Mucosa of descending colon (tissue), 3 donors: ENCODE data around the gene UNC50. TPM values are rescaled to one million over a fixed set of nuclear protein-coding genes. Genes with fewer than 3 reads are reported as not detected.

Experiments used
- ATAC-seq: fragments of 200-7000 bp; cut with Tn5 transposase; one replicate; pipeline ENCODE4 v1.9.1; 2020; ENCODE audit warnings: mild to moderate bottlenecking, moderate library complexity
- DNase-seq, 3 donors: peaks; one replicate each; pipeline ENCODE4 v3.0.0-alpha.2; 2020
- H3K36me3 ChIP-seq: fragments of 200-600 bp; one replicate; pipeline ENCODE4 v1.8.0; 2021; ENCODE audit warnings: low read depth, mild to moderate bottlenecking
- H3K4me1 ChIP-seq: fragments of 200-600 bp; one replicate; pipeline ENCODE4 v1.8.0; 2021; ENCODE audit warnings: low read depth, mild to moderate bottlenecking
- H3K4me3 ChIP-seq: fragments of 200-600 bp; one replicate; pipeline ENCODE4 v1.8.0; 2021; ENCODE audit warnings: mild to moderate bottlenecking
- H3K9me3 ChIP-seq: fragments of 200-600 bp; one replicate; pipeline ENCODE4 v1.8.0; 2021; ENCODE audit warnings: mild to moderate bottlenecking
- intact Hi-C, 2 donors: fragments of 100-400 bp; cut with DNase I in 1 of 2; cut with micrococcal nuclease in 1 of 2; formaldehyde crosslinking; loops; one replicate each; pipeline versions ENCODE4 v1.11.0 to v1.11.1; 2022; cut with DNase I, micrococcal nuclease
- total RNA-seq, 3 donors: library from RNA; stranded (reverse); fragmentation: NEBNext Ultra II Directional in 2 of 3; extraction: Animal tissue kit (Norgen Biotek cat#: 25700) in 2 of 3; gene quantifications; one replicate each; pipeline versions ENCODE4 v1.2.1 to v1.2.4, GENCODE V29; 2021 to 2023
- TF ChIP-seq, protein P1 (sequence below): fragments of 200-600 bp; IDR thresholded peaks from one replicate; pipeline ENCODE4 v1.8.0; 2022; ENCODE audit warnings: antibody characterized with exemption, mild to moderate bottlenecking
- donor health status: DM: no; HTN: no; CAD: no; lungs with moderate emphysema.
- donor health status: DM: no; HTN: no; CAD: no.
- donor health status: DM: no; HTN: yes; CAD: no.

UNC50 gene
- total RNA-seq, 3 donors from 2014 or later = 32.6 to 44.3 (median 35.4) TPM

DNA sequence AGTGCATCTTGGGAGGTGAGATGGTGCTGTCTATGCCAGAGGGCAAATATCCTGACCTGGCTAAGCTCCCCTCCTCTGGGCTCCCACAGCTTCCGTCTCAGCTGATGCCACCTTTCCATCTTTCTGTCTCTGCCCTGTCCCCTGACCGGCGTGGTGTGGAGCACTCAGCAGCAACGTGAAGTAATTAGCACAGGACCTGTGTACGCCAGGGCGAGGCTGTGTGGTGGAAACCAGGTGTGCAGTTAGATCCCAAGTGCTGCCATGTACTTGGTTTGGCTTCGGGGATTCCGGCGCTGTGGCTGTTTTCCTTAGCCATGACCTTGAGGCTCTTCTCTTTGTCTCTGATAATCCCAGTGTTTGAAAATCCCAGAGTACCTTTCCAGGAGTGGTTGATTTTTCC is 36.6 kb upstream of the UNC50 start:
- no peaks in the 10 kb centered on the region for H3K9me3 ChIP-seq
- no peak for ATAC-seq
- no peak for DNase-seq
- intact Hi-C loops = no loop called here
- no peaks in the 10 kb centered on the region for H3K36me3 ChIP-seq
- H3K4me1 ChIP-seq = no peaks in the 10 kb centered on the region
- H3K4me3 ChIP-seq = no peak overlapping the region
- TF ChIP-seq, protein P1, sequence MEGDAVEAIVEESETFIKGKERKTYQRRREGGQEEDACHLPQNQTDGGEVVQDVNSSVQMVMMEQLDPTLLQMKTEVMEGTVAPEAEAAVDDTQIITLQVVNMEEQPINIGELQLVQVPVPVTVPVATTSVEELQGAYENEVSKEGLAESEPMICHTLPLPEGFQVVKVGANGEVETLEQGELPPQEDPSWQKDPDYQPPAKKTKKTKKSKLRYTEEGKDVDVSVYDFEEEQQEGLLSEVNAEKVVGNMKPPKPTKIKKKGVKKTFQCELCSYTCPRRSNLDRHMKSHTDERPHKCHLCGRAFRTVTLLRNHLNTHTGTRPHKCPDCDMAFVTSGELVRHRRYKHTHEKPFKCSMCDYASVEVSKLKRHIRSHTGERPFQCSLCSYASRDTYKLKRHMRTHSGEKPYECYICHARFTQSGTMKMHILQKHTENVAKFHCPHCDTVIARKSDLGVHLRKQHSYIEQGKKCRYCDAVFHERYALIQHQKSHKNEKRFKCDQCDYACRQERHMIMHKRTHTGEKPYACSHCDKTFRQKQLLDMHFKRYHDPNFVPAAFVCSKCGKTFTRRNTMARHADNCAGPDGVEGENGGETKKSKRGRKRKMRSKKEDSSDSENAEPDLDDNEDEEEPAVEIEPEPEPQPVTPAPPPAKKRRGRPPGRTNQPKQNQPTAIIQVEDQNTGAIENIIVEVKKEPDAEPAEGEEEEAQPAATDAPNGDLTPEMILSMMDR = no peak

DNA sequence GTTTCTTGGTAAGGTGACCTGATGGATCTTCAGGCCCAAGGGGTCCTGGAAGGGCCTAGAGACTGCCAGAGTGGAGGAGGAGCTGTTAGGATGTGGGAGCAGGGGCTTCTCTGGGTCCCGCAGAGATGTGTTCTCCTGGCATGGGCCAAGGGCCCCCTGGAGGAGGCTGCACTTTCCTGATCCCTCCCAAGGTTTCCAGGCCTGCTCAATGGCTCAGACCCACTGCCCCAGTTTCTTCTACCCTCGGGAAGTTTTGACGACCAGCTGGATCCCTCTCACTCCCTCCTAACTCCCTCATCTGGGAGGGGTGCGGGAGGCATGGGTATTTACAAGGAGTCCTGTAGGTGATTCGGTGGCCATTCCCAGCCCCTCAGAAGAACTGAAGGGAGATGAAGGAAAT is 36.2 kb upstream of the UNC50 start:
- Histone ChIP-seq H3K4me3 (no peak overlapping the region), H3K4me1 (no peaks in the 10 kb centered on the region), H3K9me3 (no peaks in the 10 kb centered on the region), H3K36me3 (no peaks in the 10 kb centered on the region)
- intact Hi-C loops = no loop called here
- ATAC-seq = no peak
- TF ChIP-seq, protein P1 = no peak
- DNase-seq = no peak

DNA sequence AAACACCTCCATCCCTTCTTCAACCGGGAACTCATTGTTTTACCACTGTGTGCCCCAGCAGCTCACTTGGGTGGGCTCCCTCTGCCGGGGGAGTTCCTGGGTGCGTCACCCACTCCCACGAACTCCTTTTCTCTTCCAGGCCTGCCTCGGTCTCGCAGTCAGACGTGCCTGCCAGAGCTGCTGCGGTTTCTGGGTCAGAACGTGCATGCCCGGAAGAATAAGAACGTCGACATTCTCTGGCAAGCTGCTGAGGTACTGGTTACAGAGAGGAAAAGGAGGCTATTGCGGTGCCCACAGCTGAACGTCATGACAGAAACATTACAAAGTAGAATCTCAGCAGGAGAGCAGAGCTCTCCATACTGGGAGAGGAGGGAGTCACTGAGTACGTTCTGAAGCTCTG is 35.7 kb upstream of the UNC50 start:
- no peaks in the 10 kb centered on the region for H3K36me3 ChIP-seq
- H3K4me3 ChIP-seq = no peak overlapping the region
- ATAC-seq (no peak), DNase-seq (no peak)
- intact Hi-C loops = no loop called here
- no peaks in the 10 kb centered on the region for H3K9me3 ChIP-seq
- no peaks in the 10 kb centered on the region for H3K4me1 ChIP-seq
- TF ChIP-seq, protein P1 = no peak

DNA sequence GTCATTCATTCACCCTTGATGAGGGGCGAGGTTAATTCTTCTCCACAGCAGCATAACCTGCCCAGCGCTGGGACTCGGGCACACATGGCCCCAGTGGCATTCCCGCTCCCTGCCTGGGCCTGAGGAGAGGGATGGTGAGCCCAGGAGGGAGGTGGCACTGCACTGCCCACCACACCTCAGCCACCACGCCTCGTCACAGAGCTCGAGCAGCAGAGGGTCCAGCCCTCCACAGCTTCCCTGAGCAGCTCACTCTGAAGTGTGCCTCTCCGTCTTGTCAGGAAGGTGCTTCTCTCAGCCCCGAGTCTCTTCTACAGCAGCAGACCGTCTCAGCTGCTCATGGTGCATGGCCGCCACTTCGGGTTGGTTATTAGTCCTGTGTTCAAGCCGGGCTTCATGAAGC is 35.0 kb upstream of the UNC50 start:
- no peak for DNase-seq
- intact Hi-C loops = no loop called here
- H3K36me3 ChIP-seq = no peaks in the 10 kb centered on the region

DNA sequence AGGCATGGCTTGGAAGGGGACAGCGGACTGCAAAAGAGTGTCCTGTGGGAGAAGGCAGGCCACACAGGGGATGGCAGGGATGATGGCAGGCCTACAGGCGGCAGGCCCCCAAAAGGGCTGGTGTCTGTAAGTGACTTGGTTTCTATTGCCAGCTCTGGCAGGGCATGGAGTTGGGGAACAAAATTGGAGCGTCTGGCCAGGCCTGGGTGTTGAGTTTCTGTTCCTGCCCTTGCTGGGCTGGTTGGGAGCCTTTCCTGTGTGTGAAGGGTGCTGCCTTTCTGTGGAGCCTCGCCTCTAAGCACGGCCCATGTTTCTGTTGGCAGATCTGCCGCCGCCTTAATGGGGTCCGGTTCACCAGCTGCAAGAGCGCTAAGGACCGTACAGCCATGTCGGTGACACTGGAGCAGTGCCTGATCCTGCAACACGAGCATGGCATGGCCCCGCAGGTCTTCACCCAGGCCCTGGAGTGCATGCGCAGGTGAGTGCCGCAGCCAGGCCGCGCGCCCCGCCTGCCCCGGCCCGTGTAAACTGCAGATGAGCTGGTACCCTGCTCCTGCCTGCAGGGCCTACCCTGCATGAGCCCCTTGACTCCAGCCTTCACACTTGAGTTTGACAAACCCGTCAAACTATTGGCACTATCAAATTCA is 31.6 kb upstream of the UNC50 start:
- TF ChIP-seq, protein P1 = no peak
- DNase-seq = no peak
- H3K9me3 ChIP-seq = no peaks in the 10 kb centered on the region
- no peaks in the 10 kb centered on the region for H3K4me1 ChIP-seq
- intact Hi-C loops = no loop called here
- H3K4me3 ChIP-seq = no peak overlapping the region
- H3K36me3 ChIP-seq = no peaks in the 10 kb centered on the region
- ATAC-seq = no peak

More for the DNA sequence above, 35.0 kb upstream of the UNC50 start:
- ATAC-seq = no peak
- TF ChIP-seq, protein P1 = no peak
- H3K4me3 ChIP-seq = no peak overlapping the region
- no peaks in the 10 kb centered on the region for H3K9me3 ChIP-seq
- no peaks in the 10 kb centered on the region for H3K4me1 ChIP-seq

DNA sequence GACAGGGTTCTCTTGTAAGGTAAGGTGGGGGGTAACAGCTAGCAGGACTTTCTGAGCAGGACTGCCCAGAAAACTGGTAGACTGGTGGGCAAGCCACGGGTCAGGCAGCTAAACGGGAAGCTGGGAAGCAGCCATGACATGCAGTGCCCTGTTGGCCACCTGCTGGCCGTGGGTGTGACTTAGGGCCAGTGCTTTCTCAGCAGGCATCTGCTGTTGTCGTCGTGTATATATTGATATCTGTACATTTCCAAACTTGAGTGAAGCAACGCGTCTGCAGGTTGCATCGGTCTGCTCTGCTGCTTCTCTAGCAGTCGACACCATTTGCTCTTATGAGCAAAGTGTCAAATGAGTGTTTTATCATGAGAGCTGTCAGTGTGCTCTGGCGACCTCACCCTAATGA is 31.1 kb upstream of the UNC50 start:
- DNase-seq = no peak
- Histone ChIP-seq H3K9me3 (no peaks in the 10 kb centered on the region), H3K4me1 (no peaks in the 10 kb centered on the region), H3K36me3 (no peaks in the 10 kb centered on the region), H3K4me3 (no peak overlapping the region)
- TF ChIP-seq, protein P1 = no peak
- no peak for ATAC-seq
- intact Hi-C loops = no loop called here
